PC-9 (cell line): ENCODE data around the gene EPHB1. TPM values are rescaled to one million over a fixed set of nuclear protein-coding genes. Genes with fewer than 3 reads are reported as not detected.

Experiments
- BruUV-seq: library from RNA; stranded (reverse); fragments of 400-500 nt; replicated peaks from 2 replicates; lab custom pipeline; 2021; lab: Mats Ljungman, UMichigan
- CTCF ChIA-PET: fragments of 300-600 bp; sonication (Branson Sonifier 250); formaldehyde crosslinking; loops from one replicate; lab custom pipeline; 2022; ENCODE audit warnings: antibody characterized with exemption; lab: Charles Lee
- POLR2A ChIA-PET: fragments of 300-600 bp; sonication (Branson Sonifier 250); formaldehyde crosslinking; loops from one replicate; lab custom pipeline; 2022; ENCODE audit warnings: antibody characterized with exemption; ENCODE audit not compliant: unreplicated experiment; lab: Charles Lee
- DNase-seq, 2 experiments: peaks; one replicate each; pipeline versions ENCODE4 v3.0.0 to v3.0.0-alpha.2; 2015 to 2022; ENCODE audit warnings: mixed read lengths in 1 of 2
- H2AFZ ChIP-seq: fragments of 200-600 bp; sonication (generic); 2 replicates; pipeline ENCODE4 v1.8.1; 2017; ENCODE audit warnings: antibody characterized with exemption
- H3F3A ChIP-seq: fragments of 200-600 bp; sonication (generic); 2 replicates; pipeline ENCODE4 v1.8.1; 2017; ENCODE audit warnings: antibody characterized with exemption, mild to moderate bottlenecking, low read depth; ENCODE audit not compliant: insufficient read depth
- H3K27ac ChIP-seq: fragments of 200-600 bp; sonication (generic); 2 replicates; pipeline ENCODE4 v1.6.1; 2016; ENCODE audit warnings: mixed run types
- H3K27me3 ChIP-seq: fragments of 200-600 bp; sonication (generic); 2 replicates; pipeline ENCODE4 v1.6.1; 2016; ENCODE audit warnings: low read depth, mixed run types; ENCODE audit not compliant: insufficient read depth
- H3K36me3 ChIP-seq: fragments of 200-600 bp; sonication (generic); 2 replicates; pipeline ENCODE4 v1.6.1; 2016; ENCODE audit warnings: low read depth, mixed run types
- H3K4me1 ChIP-seq: fragments of 200-600 bp; sonication (generic); replicated peaks from 2 replicates; pipeline ENCODE4 v1.6.1; 2016; ENCODE audit warnings: mixed run types; ENCODE audit not compliant: insufficient read depth
- H3K4me2 ChIP-seq: fragments of 200-600 bp; sonication (generic); 2 replicates; pipeline ENCODE4 v1.6.1; 2017; ENCODE audit warnings: mixed run types
- H3K4me3 ChIP-seq: fragments of 200-600 bp; sonication (generic); 2 replicates; pipeline ENCODE4 v1.6.1; 2016; ENCODE audit warnings: mixed run types
- H3K79me2 ChIP-seq: fragments of 200-600 bp; sonication (generic); 2 replicates; pipeline ENCODE4 v1.6.1; 2017; ENCODE audit warnings: low read depth, mixed run types
- H3K9me2 ChIP-seq: fragments of 200-600 bp; sonication (generic); 2 replicates; pipeline ENCODE4 v1.8.1; 2017; ENCODE audit warnings: mild to moderate bottlenecking; ENCODE audit not compliant: insufficient read depth
- H3K9me3 ChIP-seq: fragments of 200-600 bp; sonication (generic); 2 replicates; pipeline ENCODE4 v1.8.1; 2016; ENCODE audit warnings: low read depth; ENCODE audit not compliant: insufficient read depth
- H4K20me1 ChIP-seq: fragments of 200-600 bp; sonication (generic); 2 replicates; pipeline ENCODE4 v1.8.1; 2017; ENCODE audit not compliant: insufficient read depth
- CTCF ChIP-seq: fragments of 200-600 bp; sonication (generic); conservative IDR thresholded peaks from 2 replicates; pipeline ENCODE4 v1.6.1; 2017; ENCODE audit warnings: mixed run types, antibody characterized with exemption, mild to moderate bottlenecking, moderate library complexity
- EZH2 ChIP-seq: fragments of 200-600 bp; sonication (generic); IDR thresholded peaks from 2 replicates; pipeline ENCODE4 v1.8.0; 2017; ENCODE audit warnings: antibody characterized with exemption, low read depth
- intact Hi-C: fragments of 100-400 bp; cut with micrococcal nuclease; formaldehyde crosslinking; loops from one replicate; pipeline ENCODE4 v1.10.0; 2022; ENCODE audit not compliant: unreplicated experiment
- total RNA-seq: library from RNA; stranded (reverse); gene quantifications from 2 replicates; pipeline ENCODE4 v1.2.3, GENCODE V29; 2021

Gene EPHB1
- total RNA-seq, 1 experiment from 2014 or later = 0.15 TPM

- H3K4me2 ChIP-seq = no peak overlapping the region
- no peaks in the 10 kb centered on the region for H3K36me3 ChIP-seq
- DNase-seq = no peak
- no peak overlapping the region for H3K27ac ChIP-seq
- no peaks in the 10 kb centered on the region for H3K9me2 ChIP-seq
- no peak overlapping the region for H2AFZ ChIP-seq
- no peaks in the 10 kb centered on the region for H3K4me1 ChIP-seq
- intact Hi-C loops = no loop called here
- CTCF ChIA-PET = no interaction called here
- H3K27me3 ChIP-seq = peaks cover 17% of the 10 kb centered on the region; the same call in 1 of the 2 replicates
- H3K9me3 ChIP-seq = no peaks in the 10 kb centered on the region
- no peaks in the 10 kb centered on the region for H3F3A ChIP-seq
- POLR2A ChIA-PET = no interaction called here
- BruUV-seq = no TSS peak
- H3K79me2 ChIP-seq = no peaks in the 10 kb centered on the region
- no peaks in the 10 kb centered on the region for H4K20me1 ChIP-seq
- TF ChIP-seq CTCF = no peak
- TF ChIP-seq EZH2 = no peak
- H3K4me3 ChIP-seq = no peak overlapping the region
These were observed 363.5 kb downstream of the EPHB1 start for GRCh38 chr3:135158520-135158919.

GRCh38 chr3:135159681-135160247 is 364.7 kb downstream of the EPHB1 start:
- Histone ChIP-seq H3K4me2 (no peak overlapping the region), H3K4me3 (no peak overlapping the region), H2AFZ (no peak overlapping the region), H3K9me2 (no peaks in the 10 kb centered on the region), H3K79me2 (no peaks in the 10 kb centered on the region), H3K27me3 (peaks cover 26% of the 10 kb centered on the region), H3K4me1 (no peaks in the 10 kb centered on the region), H3F3A (no peaks in the 10 kb centered on the region), H3K27ac (no peak overlapping the region), H3K9me3 (no peaks in the 10 kb centered on the region), H4K20me1 (no peaks in the 10 kb centered on the region), H3K36me3 (no peaks in the 10 kb centered on the region)
- no peak for TF ChIP-seq CTCF
- no peak for TF ChIP-seq EZH2
- no peak for DNase-seq
- ChIA-PET CTCF (no interaction called here), POLR2A (no interaction called here)
- BruUV-seq = no TSS peak
- intact Hi-C loops = no loop called here

- H2AFZ ChIP-seq = no peak overlapping the region
- TF ChIP-seq EZH2 (no peak), CTCF (no peak)
- no peaks in the 10 kb centered on the region for H3K9me3 ChIP-seq
- H3K27ac ChIP-seq = no peak overlapping the region
- no peaks in the 10 kb centered on the region for H3F3A ChIP-seq
- DNase-seq = no peak
- intact Hi-C loops = no loop called here
- no TSS peak for BruUV-seq
- H3K4me1 ChIP-seq = no peaks in the 10 kb centered on the region
- no peaks in the 10 kb centered on the region for H3K79me2 ChIP-seq
- H3K9me2 ChIP-seq = no peaks in the 10 kb centered on the region
- no peak overlapping the region for H3K4me3 ChIP-seq
- no peaks in the 10 kb centered on the region for H3K36me3 ChIP-seq
- no peaks in the 10 kb centered on the region for H4K20me1 ChIP-seq
- ChIA-PET CTCF (no interaction called here), POLR2A (no interaction called here)
- no peak overlapping the region for H3K4me2 ChIP-seq
- H3K27me3 ChIP-seq = peaks cover 35% of the 10 kb centered on the region
These were observed 366.4 kb downstream of the EPHB1 start for GRCh38 chr3:135161425-135161824.
